GM21515 (cell line): ENCODE data around the gene NME9.
"Not testable (repeated sequence)": the region's sequence is repeated elsewhere in the genome, so short reads cannot be mapped to it uniquely, and the experiment has no call there.

Experiments used
- ATAC-seq: cut with Tn5 transposase; IDR thresholded peaks from one replicate; pipeline ENCODE4 v1.9.1; 2021; ENCODE audit not compliant: unreplicated experiment

Gene NME9, protein sequence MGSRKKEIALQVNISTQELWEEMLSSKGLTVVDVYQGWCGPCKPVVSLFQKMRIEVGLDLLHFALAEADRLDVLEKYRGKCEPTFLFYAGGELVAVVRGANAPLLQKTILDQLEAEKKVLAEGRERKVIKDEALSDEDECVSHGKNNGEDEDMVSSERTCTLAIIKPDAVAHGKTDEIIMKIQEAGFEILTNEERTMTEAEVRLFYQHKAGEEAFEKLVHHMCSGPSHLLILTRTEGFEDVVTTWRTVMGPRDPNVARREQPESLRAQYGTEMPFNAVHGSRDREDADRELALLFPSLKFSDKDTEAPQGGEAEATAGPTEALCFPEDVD

DNA sequence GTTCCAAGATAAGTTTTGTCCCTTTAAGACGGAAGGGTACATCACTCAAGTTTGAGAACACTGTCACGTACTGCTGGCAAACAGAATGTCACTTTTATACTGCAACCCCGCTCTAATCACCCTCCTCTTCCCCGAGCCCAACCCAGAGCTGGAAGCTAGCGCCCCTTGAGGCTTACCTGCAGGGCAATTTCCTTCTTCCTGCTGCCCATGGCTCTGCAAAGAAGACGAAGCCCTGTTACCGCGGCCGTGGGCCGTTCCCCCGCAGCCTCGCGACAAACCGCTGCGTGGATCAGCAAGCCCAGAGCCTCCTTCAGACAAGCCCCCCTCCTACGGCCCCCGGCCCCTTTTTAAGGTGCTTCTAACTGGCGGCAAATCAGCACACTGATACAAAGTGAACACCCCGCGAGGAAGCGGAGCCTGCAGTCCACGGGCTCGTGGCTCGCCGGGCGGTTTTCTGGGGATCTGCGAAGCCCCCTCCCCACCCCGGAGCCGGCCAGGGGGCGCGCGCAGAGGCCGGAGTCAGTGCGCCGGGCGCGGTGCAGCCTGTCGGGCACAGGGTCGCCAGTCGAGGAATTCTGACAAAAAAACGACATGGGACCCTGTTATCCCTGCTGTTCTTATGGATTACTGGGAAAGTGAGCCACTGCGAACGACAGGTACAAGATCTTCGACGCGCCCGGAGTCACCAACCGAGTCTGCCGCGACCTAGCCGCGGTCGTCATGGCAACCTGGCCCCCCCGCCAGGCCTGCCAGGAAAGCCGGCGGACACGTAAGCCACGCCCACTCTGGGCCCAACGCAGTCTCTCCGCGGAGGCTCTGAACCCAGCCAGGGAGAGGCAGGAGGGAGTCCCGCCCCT, at the start of gene NME9:
TSS of gene NME9 (minus strand) at position 725 of the 857 bp plus-strand sequence. CDS start at position 209, 516 bp downstream.
- peak; percentile 72 for ATAC-seq

DNA sequence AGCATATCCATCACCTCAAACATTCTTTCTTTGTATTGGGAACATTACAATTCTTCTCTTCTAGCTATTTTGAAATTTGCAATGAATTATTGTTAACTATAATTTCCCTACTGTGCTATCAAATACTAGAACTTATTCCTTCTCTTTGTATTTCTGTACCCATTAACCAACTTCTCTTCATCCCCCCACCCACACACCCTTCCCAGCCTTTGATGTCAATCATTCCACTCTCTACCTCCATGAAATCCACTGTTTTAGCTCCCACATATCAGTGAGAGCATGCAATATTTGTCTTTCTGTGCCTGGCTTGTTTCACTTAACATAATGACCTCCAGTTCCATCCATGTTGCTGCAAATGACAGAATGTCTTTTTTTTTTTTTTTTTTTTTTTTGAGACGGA, 49.3 kb upstream of the NME9 start:
- no peak for ATAC-seq

DNA sequence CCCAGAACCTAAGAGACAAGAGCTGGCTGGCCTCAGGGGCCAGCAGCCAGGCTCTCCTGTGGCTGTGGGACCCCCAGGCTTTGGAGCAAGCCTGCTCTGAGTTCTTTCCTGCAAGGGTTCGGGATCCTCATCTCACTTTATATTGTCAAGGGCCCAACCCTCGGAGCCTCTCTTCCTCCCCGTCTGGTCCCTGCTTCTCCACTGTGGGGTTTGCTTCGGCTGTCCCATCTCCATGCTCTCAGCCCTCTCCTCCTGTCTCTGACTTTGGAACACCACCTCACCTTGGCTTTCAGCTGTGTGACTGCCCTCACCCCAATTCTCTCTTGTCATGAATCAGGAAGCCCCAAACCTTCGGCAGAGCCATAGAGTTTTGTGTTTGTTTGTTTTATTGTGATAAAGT, 48.7 kb upstream of the NME9 start:
- ATAC-seq, result no peak

DNA sequence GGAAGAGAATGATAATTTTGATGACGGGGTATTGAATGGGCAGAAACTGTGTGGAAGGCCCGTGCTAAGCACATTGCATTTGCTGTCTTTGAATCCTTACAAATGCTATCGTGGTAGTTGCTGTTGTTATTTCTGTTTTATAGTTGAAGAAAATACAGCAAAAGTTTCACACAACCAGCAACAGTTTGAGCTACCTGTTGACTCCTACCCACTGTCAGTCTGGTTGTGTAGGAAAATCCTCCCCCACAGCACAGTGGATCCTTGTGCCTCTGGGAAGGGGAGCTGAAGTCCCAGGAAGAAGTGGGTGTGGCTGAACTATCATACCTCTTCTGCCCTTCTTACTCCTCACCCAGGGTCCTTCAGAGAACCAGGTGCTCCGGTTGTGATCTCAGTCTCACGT, 48.2 kb upstream of the NME9 start:
- no peak for ATAC-seq

DNA sequence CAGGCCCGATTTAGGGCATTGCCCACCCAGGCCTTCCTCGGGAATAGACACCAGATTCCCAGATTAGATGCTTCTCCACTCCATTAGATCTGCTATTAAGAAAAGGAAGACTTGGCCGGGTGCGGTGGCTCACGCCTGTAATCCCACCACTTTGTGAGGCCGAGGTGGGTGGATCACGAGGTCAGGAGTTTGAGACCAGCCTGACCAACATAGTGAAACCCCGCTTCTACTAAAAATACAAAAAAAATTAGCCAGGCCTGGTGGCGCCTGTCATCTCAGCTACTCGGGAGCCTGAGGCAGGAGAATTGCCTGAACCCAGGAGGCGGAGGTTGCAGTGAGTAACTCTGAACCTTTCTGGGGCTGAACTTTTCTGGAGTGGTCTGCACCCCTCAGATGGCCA, 47.6 kb upstream of the NME9 start:
- ATAC-seq, result not testable (repeated sequence)

DNA sequence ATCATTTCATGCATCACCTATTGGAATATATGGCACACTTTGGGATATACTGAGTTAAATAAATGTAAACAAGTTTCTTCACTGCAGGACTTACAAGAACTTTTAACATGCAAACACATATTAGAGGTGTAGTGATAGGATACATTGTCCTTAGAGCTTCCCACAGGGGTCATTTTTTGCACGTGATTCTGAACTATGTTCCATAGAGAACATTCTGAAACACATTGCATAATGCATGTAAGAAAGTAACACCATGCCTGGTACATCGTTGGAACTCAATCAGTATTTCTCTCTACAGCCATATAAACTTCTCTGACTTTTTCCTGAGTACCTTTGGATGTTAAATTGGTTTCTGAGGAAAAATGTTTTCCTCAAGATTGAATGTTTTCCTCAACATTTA, 47.0 kb upstream of the NME9 start:
- ATAC-seq, result no peak

DNA sequence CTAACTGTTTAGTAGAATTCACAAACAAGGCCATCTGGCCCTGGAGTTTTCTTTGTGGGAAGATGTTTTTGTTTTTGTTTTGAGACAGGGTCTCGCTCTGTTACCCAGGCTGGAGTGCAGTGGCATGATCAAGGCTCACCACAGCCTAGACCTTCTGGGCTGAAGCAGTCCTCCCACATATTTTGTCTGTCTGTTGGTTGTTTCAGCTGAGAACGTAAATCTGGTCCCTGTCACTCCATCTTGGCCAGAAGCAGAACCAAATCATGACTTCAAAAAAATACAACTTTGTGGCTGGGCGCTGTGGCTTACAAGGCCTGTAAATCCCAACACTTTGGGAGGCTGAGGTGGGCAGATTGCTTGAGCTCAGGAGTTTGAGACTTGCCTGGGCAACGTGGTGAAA, 45.8 kb upstream of the NME9 start:
- ATAC-seq, result no peak

DNA sequence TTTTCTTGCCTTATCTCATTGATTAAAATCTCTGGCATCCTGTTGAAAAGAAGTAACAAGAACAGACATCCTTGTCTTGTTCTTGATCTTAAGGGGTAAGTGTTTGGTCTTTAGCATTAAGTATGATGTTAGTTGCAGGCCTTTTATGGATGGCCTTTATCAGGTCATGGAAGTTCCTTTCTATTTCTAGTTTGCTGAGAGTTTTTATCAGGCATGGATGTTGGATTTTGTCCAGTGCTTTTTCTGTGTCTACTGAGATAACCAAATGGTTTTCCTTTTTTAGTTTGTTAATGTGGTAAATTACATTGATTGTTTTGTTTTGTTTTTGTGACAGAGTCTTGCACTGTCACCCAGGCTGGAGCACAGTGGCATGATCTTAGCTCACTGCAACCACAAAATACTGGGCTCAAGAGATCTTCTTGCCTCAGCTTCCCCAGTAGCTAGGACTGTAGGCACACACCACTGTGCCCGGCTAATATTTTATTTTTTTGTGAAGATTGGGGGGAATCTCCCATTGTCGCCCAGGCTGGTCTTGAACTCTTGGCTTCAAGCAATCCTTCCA, 45.0 kb upstream of the NME9 start:
- ATAC-seq, result no peak

DNA sequence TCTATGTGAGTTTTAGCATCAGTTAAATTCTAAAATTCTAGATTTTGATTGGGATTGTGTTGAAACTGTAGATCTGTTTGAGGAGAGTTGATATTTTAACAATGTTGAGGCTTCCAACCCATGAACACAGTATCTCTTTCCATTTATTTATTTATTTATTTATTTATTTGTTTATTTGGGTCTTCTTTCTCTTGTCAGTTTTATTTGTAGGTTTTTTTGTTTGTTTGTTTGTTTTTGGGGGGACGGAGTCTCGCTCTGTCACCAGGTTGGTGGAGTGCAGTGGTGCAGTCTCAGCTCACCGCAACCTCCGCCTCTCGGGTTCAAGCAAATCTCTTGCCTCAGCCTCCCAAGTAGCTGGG, 44.1 kb upstream of the NME9 start:
- no peak for ATAC-seq

DNA sequence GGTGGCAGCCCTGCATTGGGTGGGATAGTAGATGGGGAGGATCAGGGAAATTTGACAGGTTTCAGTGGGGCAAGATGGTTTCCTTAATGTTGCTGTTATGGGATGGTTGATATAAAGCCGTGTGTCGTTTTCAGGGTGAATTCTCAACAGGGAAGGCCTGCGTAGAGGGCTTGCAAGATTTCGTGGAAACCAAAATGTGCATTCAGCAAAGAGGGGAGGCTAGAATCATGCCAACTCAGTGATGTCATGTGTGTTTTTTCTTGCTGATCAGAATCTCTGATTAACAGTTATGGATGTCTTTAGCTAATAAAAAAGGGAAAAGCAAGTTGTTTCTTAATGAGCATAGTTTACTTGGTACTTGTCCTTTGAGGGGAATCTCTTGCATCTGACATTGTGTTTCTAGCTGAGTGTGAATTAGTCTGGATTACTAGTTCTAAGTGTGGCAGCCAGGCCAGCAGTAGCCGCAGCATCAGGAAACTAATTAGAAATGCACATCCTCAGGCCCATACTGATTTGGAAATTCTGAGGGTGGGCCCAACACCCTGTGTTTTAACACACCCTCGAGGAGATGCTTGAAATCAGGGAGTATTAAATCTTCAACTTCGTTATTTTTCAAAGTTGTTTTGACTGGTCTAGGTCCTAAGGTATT, 43.6 kb upstream of the NME9 start:
- ATAC-seq, result no peak

DNA sequence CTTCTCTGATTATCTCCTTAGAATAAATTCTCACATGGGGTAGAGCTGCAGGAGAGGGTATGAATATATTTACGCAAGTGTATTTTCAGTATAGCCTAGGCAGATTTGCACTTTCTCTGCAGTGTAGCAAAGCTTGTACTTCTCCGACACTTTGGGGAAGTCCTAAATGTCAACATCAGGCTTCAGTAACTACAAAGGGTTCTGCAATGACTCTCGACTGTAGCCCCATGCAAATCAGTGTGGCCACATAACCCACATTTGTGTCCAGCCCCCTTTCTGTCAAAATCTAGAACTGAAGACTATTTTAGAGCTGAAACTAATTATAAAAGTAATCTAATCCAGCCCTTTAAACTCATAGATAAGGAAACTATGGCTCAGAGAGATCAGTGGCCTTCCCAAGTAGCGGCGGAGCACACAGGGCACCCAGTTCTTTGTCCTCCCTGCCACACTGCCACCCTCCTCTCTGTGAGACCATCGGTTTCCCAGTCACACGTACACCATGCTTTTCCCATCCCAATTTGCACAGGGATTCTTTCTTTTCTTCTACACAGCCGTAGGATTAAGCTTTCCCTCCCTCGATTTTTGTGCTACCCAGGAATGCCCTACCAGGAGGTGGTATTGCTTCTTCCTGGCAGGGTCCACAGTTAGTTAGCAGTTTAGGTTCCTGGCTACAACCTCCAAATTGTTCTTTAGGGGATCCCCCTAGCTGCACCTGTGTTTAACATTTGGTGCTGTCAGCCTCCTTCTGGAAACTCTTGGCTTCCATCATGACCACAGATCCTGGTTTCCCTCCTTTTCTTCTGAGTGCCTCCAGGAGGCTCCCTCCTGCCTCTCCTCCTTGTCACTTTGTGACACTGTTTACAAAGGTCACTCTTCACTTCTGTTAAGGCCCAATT, 41.7 kb upstream of the NME9 start:
- ATAC-seq, result peak; percentile 100

DNA sequence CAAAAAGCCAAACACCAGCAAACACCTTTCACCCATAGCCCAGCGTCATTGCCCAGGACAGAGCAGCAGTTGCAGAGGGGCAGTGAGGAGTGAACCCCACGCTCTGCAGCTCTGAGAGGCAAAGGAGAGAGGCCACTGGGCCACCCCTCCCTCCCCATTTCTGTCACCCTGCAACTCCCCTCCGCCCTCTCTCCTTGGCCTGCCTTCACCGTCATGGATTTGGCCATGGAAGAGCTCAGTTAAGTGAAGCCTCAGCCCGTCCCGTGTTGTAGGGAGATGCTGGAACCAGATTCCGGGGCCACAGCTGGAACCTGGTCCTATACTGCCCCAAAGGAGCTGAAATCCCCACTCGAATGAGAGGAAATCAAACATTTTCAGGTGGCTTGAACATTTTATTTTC, 40.7 kb upstream of the NME9 start:
- no peak for ATAC-seq

DNA sequence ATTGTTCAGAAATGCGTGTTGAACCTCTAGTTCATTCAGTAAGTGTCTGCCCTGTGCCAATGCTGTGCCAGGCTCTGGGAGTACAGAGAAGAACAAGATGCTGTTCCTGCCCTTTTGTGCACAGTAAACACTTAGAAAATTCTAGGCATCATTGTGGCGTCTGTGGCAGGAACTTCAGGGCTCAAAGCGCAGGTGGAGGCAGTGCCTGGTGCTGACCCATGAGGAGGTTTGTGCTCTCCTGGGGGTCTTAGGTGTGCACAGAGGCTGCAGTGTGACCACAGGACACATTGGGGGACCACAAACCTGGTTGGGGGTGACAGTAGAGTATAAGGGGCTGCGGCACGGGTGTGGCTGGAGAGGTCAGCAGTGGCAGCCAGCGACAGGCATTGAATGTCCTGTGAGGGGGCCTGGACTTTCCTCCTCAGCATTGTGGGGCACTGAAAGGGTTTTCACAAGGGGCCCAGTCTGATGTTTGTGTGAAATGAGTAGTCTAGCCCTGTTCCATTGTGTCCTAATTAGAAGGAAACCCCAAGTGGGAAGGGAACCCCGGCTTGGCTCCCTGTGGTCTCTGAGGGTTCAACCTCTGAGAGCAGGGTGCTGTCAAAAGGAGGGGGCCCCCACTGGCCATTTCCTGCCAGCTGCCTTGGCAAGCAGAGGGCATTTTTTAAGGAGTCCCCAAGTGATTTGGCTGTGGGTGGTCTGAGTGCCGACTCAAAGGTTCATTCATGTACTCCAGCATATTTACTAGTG, 39.7 kb upstream of the NME9 start:
- no peak for ATAC-seq

DNA sequence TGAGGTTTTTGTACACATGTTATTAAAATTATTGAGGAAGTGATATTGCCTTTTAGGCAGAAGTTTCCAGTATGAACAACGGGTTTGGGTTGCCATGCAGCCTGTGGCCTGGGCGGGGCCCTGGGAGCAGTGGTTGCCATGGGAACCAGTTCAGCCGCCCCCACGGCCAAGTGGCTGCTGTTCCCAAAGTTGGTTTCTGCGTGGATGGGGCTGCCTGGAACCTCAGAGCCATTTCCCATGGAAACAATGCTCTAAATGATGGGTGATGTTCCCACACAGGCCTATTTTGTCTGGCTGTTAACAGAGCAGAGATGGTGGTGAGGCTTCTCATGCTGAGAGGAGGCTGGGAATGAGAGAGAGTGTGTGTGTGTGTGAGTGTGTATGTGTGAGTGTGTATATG, 38.3 kb upstream of the NME9 start:
- no peak for ATAC-seq

DNA sequence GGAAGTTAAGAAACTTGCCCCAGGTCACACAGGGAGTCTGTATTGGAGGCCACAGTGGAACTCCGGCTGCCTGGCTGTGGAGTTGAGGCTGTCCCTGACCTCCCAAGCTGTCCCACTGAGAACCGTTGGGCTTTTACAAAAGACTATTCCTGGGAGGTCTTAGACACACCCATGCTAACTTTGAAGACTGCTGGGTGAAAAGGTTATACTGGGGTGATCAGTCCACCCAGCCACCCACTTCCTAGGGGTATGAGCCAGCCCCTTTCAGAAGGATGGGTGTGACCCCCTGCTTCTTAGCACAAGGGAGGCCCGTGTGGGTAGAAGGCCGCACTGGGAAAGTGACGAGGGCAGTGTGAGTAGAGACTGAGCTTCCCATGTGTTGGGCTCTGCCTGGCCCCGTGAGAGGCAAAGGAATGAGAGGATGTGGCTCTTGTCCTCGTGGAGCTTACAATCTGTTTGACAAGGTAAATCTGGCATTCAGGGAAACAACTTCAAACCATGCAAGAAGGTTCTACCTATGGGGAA, 37.7 kb upstream of the NME9 start:
- ATAC-seq, result no peak

DNA sequence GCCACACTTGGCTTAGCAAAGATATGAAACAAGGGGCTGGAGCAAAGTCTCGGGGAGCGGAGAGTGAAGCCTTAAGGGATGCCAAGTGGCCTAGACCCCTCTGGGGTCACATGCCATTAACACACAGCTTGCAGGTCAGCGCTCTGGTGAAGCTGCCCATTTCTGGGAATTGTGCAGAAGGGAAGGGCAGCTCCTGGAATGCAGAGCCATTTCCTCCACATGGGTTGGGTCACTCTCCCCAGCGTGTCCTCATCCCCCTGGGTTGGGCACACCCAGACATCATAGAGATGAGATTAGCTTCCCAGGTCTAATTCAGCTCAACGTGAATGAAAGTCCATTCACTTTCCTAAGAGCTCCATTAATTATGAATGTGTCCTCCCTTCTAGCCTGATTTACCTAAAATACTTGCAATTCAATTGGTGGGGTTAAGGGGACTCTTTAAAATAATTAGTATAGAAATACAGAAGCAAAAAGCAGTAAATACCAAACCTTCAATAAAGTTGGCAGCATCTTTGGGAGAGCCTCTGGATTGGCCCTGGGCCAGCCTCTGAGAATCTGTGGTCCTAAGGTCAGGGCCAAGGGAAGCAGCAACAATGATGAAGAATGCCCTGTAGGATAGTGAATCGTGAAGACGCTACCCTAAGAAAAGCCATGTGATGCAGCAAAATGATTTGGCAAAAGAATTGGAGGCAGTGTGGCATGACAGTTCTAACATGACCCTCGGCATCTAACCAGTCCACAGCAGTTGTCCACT, 36.5 kb upstream of the NME9 start:
- ATAC-seq, result no peak

DNA sequence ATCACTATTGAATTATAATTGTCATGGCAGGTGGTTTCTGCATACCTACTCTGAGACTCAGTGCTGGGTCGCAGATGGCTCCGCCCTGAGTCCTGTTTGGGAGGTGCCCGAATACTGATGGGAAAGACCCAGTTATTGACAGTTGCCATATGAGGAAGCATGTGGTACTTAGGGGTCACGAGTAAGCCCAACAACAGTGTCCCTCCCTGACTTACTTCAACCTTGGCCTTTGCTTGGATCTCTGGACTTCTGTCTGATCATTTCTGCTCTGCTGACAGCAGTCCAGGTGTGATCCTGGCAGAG, 35.6 kb upstream of the NME9 start:
- ATAC-seq, result no peak

DNA sequence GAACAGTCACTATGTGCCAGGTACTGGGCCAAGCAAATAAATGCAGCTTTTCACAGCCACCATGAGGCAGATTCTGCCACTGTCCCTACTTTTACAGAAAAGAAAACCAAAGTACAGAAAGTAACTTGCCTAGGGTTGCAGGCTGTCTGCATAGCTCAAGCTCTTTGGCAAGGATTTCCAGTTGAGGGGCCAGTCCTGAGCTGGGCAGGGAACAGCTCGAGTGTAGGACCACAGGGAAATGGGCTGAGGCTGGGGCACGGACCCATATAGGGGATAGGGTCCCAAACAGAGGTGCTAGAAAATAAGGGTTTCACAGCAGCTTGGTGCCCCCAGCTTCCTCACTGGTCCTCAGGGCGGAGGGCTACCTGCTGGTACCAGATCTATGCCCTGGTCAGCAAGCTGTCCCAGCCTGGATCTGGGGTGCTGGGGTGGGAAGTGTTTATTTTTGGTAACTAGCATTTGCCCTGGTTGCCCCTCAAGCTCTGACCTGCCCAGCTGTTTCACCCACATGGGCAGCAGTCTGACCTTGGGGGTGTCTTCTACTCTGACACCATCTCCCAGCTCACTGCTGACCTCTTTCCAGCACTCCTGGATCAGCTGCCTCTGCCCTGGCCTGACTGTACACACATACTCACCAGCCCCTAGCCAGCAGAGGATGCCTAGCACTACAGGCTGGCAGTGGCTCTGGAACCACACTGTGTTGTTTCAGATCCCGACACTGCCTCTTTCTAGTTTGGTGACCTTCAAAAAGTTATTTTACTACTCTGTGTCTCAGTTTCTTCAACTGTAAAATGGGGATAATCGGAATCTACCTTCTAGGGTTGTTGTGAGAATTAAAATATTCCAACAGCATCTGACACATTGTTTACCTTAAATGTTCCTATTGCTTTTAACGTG, 35.0 kb upstream of the NME9 start:
- no peak for ATAC-seq
